IMR-90 (cell line): ENCODE results near the gene SLC26A6. TPM values are rescaled to one million over a fixed set of nuclear protein-coding genes. Genes with fewer than 3 reads are reported as not detected.

ENCODE experiments used
- ATAC-seq: fragments of 200-7000 bp; cut with Tn5 transposase; 2 replicates; pipeline ENCODE4 v1.9.1; 2020; ENCODE audit warnings: low read depth, mild to moderate bottlenecking, moderate library complexity
- BruUV-seq: library from RNA; stranded (reverse); fragments of 400-500 nt; replicated peaks from 2 replicates; lab custom pipeline; 2021; lab: Mats Ljungman, UMichigan
- CTCF ChIA-PET: fragments of 300-600 bp; formaldehyde crosslinking; extraction: SDS; loops from one replicate; lab custom pipeline; 2021; ENCODE audit warnings: antibody characterized with exemption; lab: Yijun Ruan, JAX
- POLR2A ChIA-PET: fragments of 300-600 bp; sonication (Branson Sonifier 250); formaldehyde crosslinking; loops from one replicate; lab custom pipeline; 2022; ENCODE audit warnings: antibody characterized with exemption; ENCODE audit not compliant: unreplicated experiment; lab: Charles Lee
- DNase-seq: peaks from one replicate; pipeline ENCODE4 v3.0.0; 2013
- H2AFZ ChIP-seq: replicated peaks from 2 replicates; pipeline ENCODE3; 2013; ENCODE audit warnings: low read length, mild to moderate bottlenecking; ENCODE audit not compliant: poor library complexity
- H2AK5ac ChIP-seq: 2 replicates; pipeline ENCODE4 v1.6.1; 2013; ENCODE audit warnings: low read depth, low read length, inconsistent platforms
- H2AK9ac ChIP-seq: replicated peaks from 2 replicates; pipeline ENCODE3; 2013; ENCODE audit warnings: mild to moderate bottlenecking, low read depth, low read length, moderate library complexity; ENCODE audit not compliant: poor library complexity
- H2BK120ac ChIP-seq: 2 replicates; pipeline ENCODE4 v1.6.1; 2013; ENCODE audit warnings: low read depth, low read length, inconsistent platforms
- H2BK15ac ChIP-seq: 3 replicates; pipeline ENCODE4 v1.6.1; 2013; ENCODE audit warnings: low read depth, low read length, inconsistent platforms
- H2BK20ac ChIP-seq: 2 replicates; pipeline ENCODE4 v1.6.1; 2013; ENCODE audit warnings: low read depth, mild to moderate bottlenecking, inconsistent platforms, low read length, moderate library complexity
- H2BK5ac ChIP-seq: 2 replicates; pipeline ENCODE4 v1.6.1; 2013; ENCODE audit warnings: mild to moderate bottlenecking, low read depth, low read length, inconsistent platforms; ENCODE audit not compliant: poor library complexity, severe bottlenecking
- H3K14ac ChIP-seq: replicated peaks from 2 replicates; pipeline ENCODE4 v1.6.1; 2013; ENCODE audit warnings: low read depth, low read length, inconsistent platforms
- H3K18ac ChIP-seq: 2 replicates; pipeline ENCODE4 v1.6.1; 2013; ENCODE audit warnings: low read depth, low read length, control low read depth
- H3K23ac ChIP-seq: 2 replicates; pipeline ENCODE4 v1.6.1; 2013; ENCODE audit warnings: low read depth, low read length, inconsistent platforms
- H3K27ac ChIP-seq: 2 replicates; pipeline ENCODE4 v1.5.1; 2013; ENCODE audit warnings: mild to moderate bottlenecking, control low read depth, low read length; ENCODE audit not compliant: insufficient read depth
- H3K27me3 ChIP-seq: 2 replicates; pipeline ENCODE4 v1.6.1; 2013; ENCODE audit warnings: low read length; ENCODE audit not compliant: control insufficient read depth, insufficient read depth
- H3K36me3 ChIP-seq: 2 replicates; pipeline ENCODE4 v1.6.1; 2013; ENCODE audit warnings: low read length, mixed read lengths; ENCODE audit not compliant: control insufficient read depth, insufficient read depth
- H3K4ac ChIP-seq: 2 replicates; pipeline ENCODE4 v1.6.1; 2013; ENCODE audit warnings: low read depth, low read length, inconsistent platforms
- H3K4me1 ChIP-seq: 2 replicates; pipeline ENCODE4 v1.6.1; 2013; ENCODE audit warnings: low read length, mixed read lengths; ENCODE audit not compliant: control insufficient read depth, insufficient read depth
- H3K4me2 ChIP-seq: 2 replicates; pipeline ENCODE4 v1.6.1; 2013; ENCODE audit warnings: low read depth, mild to moderate bottlenecking, control low read depth, low read length, moderate library complexity
- H3K4me3 ChIP-seq: 2 replicates; pipeline ENCODE4 v1.5.1; 2013; ENCODE audit warnings: low read depth, mild to moderate bottlenecking, control low read depth, low read length, moderate library complexity; ENCODE audit not compliant: insufficient read depth
- H3K56ac ChIP-seq: 2 replicates; pipeline ENCODE4 v1.6.1; 2013; ENCODE audit warnings: low read length, inconsistent platforms; ENCODE audit not compliant: insufficient read depth; ENCODE audit errors: extremely low read depth
- H3K79me1 ChIP-seq, 2 experiments: 2 replicates each; pipeline ENCODE4 v1.6.1; 2013; ENCODE audit warnings: low read length in 2 of 2, inconsistent platforms in 1 of 2, low read depth in 1 of 2
- H3K9ac ChIP-seq: 2 replicates; pipeline ENCODE4 v1.6.1; 2013; ENCODE audit warnings: low read depth, low read length, control low read depth
- H3K9me1 ChIP-seq: 2 replicates; pipeline ENCODE4 v1.6.1; 2013; ENCODE audit warnings: low read length, inconsistent platforms; ENCODE audit not compliant: insufficient read depth
- H3K9me3 ChIP-seq: 2 replicates; pipeline ENCODE4 v1.6.1; 2013; ENCODE audit warnings: low read length; ENCODE audit not compliant: control insufficient read depth, insufficient read depth
- H4K20me1 ChIP-seq: 2 replicates; pipeline ENCODE4 v1.6.1; 2013; ENCODE audit warnings: low read length, inconsistent platforms; ENCODE audit not compliant: insufficient read depth
- H4K5ac ChIP-seq: 2 replicates; pipeline ENCODE4 v1.6.1; 2013; ENCODE audit warnings: mild to moderate bottlenecking, low read depth, low read length, control low read depth
- H4K8ac ChIP-seq, 2 experiments: 2 replicates each; pipeline ENCODE4 v1.6.1; 2013; ENCODE audit warnings: low read depth in 2 of 2, low read length in 2 of 2, control low read depth in 1 of 2, inconsistent platforms in 1 of 2
- H4K91ac ChIP-seq: 2 replicates; pipeline ENCODE4 v1.6.1; 2013; ENCODE audit warnings: low read depth, low read length, inconsistent platforms; ENCODE audit not compliant: insufficient read depth
- BHLHE40 ChIP-seq: fragments of 150-350 bp; IDR thresholded peaks from 2 replicates; pipeline ENCODE4 v1.6.1; 2016; ENCODE audit warnings: mild to moderate bottlenecking, low read depth, low read length
- CEBPB ChIP-seq: IDR thresholded peaks from 2 replicates; pipeline ENCODE4 v1.6.1; 2012; ENCODE audit warnings: low read depth, low read length, improper control_type of control experiment
- CHD1 ChIP-seq: IDR thresholded peaks from 2 replicates; pipeline ENCODE4 v1.6.1; 2012; ENCODE audit warnings: low read depth, low read length, improper control_type of control experiment
- FOS ChIP-seq: fragments of 150-350 bp; IDR thresholded peaks from 2 replicates; pipeline ENCODE4 v1.6.1; 2016; ENCODE audit warnings: low read depth, low read length
- MAFK ChIP-seq: IDR thresholded peaks from 2 replicates; pipeline ENCODE4 v1.6.1; 2012; ENCODE audit warnings: low read depth, low read length, improper control_type of control experiment
- MAZ ChIP-seq: IDR thresholded peaks from 2 replicates; pipeline ENCODE4 v1.6.1; 2012; ENCODE audit warnings: low read depth, mild to moderate bottlenecking, low read length, improper control_type of control experiment, moderate library complexity, borderline replicate concordance
- MXI1 ChIP-seq: IDR thresholded peaks from 2 replicates; pipeline ENCODE4 v1.6.1; 2012; ENCODE audit warnings: low read depth, mild to moderate bottlenecking, low read length, moderate library complexity, borderline replicate concordance
- NFE2L2 ChIP-seq: fragments of 150-350 bp; IDR thresholded peaks from 2 replicates; pipeline ENCODE4 v1.6.1; 2016; ENCODE audit warnings: low read depth, mild to moderate bottlenecking, low read length
- RAD21 ChIP-seq: IDR thresholded peaks from 2 replicates; pipeline ENCODE4 v1.6.1; 2012; ENCODE audit warnings: low read length, improper control_type of control experiment
- RCOR1 ChIP-seq: IDR thresholded peaks from 2 replicates; pipeline ENCODE4 v1.6.1; 2012; ENCODE audit warnings: mild to moderate bottlenecking, low read length, improper control_type of control experiment; ENCODE audit not compliant: insufficient replicate concordance
- RFX5 ChIP-seq: IDR thresholded peaks from 2 replicates; pipeline ENCODE4 v1.8.0; 2012; ENCODE audit warnings: low read depth, mild to moderate bottlenecking, low read length, moderate library complexity
- SMC3 ChIP-seq: fragments of 150-350 bp; IDR thresholded peaks from 2 replicates; pipeline ENCODE4 v1.6.1; 2016; ENCODE audit warnings: low read depth, mild to moderate bottlenecking, antibody characterized with exemption, low read length, moderate library complexity
- WGBS, 2 experiments: methylation state at CpG; one replicate each; pipeline versions ENCODE4 v1.1.5 to v1.1.7; 2013; ENCODE audit warnings: missing lambda C conversion rate in 2 of 2; ENCODE audit not compliant: insufficient read length in 1 of 2; ENCODE audit errors: extremely low coverage in 2 of 2; 5-methylcytosine and 5-hydroxymethylcytosine counted together
- dilution Hi-C: fragments of 300-500 bp; cut with HindIII; formaldehyde crosslinking; loops from one replicate; pipeline ENCODE4 v1.14.3; 2018; ENCODE audit warnings: low sequenced_read_pairs; ENCODE audit not compliant: unreplicated experiment
- in situ Hi-C: fragments of 300-500 bp; cut with MboI; formaldehyde crosslinking; loops from 3 replicates; pipeline ENCODE4 v1.14.3; 2019; ENCODE audit warnings: low sequenced_read_pairs, inconsistent platforms, mixed read lengths
- intact Hi-C: fragments of 100-400 bp; cut with micrococcal nuclease; formaldehyde crosslinking; loops from 2 replicates; pipeline ENCODE4 v1.10.0; 2022
- polyA plus RNA-seq, 3 experiments: library from polyadenylated mRNA; depleted of rRNA; stranded (reverse); fragments of >200 nt; gene quantifications; 2 replicates each; pipeline ENCODE4 v1.2.3, GENCODE V29; 2012; ENCODE audit warnings: low replicate concordance in 1 of 3
- total RNA-seq: library from RNA; depleted of rRNA; stranded (reverse); fragments of >200 nt; gene quantifications from 2 replicates; pipeline ENCODE4 v1.2.3, GENCODE V29; 2012
- TF ChIP-seq, protein P1 (sequence below): fragments of 150-350 bp; IDR thresholded peaks from 2 replicates; pipeline ENCODE4 v1.6.1; 2016; ENCODE audit warnings: low read depth, mild to moderate bottlenecking, low read length, moderate library complexity, borderline replicate concordance
- TF ChIP-seq, protein P2 (sequence below): conservative IDR thresholded peaks from 2 replicates; pipeline ENCODE4 v1.5.1; 2012; ENCODE audit warnings: mild to moderate bottlenecking, low read depth, low read length, improper control_type of control experiment
- TF ChIP-seq, protein P3 (sequence below): fragments of 150-350 bp; IDR thresholded peaks from 2 replicates; pipeline ENCODE4 v1.6.1; 2017; ENCODE audit warnings: mild to moderate bottlenecking, antibody characterized with exemption, low read length, low read depth

SLC26A6 gene
- total and polyA plus RNA-seq, 2 of the 4 experiments (the other 2 are of a cell fraction): 11.8 to 34.3 TPM

DNA sequence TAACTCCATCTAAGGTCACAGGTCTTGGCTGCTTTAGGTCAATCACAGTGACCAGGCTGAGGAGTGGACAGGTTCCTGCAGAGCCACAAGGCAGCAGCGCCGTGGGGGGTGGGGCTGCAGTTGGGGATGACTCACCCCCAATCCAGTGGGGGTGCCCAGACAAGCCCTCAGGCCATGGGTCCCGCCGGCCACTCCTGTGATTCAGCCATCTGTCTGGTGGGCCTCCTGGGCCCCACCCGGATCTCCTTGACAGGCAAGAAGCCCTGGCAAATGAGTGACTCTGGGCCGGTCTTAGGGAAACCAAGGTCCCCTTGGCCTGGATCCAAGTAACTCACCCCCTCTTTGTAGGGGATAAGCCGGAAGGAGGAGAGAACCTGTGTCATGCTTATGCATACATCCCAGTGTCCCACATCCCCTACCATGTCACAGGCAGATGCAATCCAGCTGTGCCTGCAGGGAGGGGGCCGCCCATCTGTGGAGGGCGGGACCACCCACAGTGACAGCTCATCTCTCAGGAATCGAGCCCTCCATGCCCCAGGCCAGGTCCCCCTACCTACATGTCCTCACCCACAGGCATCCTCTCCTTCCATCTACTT is 39.6 kb downstream of the SLC26A6 start:
- peak overlapping the region; percentile 77 for H3K18ac ChIP-seq
- ATAC-seq (peak; percentile 46), DNase-seq (peak; percentile 86)
- H3K23ac ChIP-seq: peak overlapping the region; percentile 89
- H2AK5ac ChIP-seq: peak overlapping the region; percentile 100
- peak overlapping the region; percentile 64 for H3K4me2 ChIP-seq
- peaks cover 54% of the 10 kb centered on the region for H3K4me1 ChIP-seq
- peaks cover 43% of the 10 kb centered on the region for H3K36me3 ChIP-seq
- H3K9me1 ChIP-seq: peaks cover 68% of the 10 kb centered on the region
- WGBS, 2 experiments: 5% methylated on average over 4 of the region's 10 CpGs; no CpG with 5 or more reads in 1 of the 2 experiments
- H4K91ac ChIP-seq: peak overlapping the region; percentile 98
- peak overlapping the region; percentile 85 to 90 for H4K8ac ChIP-seq
- no peaks in the 10 kb centered on the region for H3K27me3 ChIP-seq
- peak overlapping the region; percentile 87 for H2AFZ ChIP-seq
- no TSS peak for BruUV-seq
- H2BK120ac ChIP-seq: peak overlapping the region; percentile 85
- in situ Hi-C loops: no loop called here
- no peak overlapping the region for H3K9ac ChIP-seq
- H2BK15ac ChIP-seq: peak overlapping the region; percentile 97
- peaks cover 17% of the 10 kb centered on the region for H4K20me1 ChIP-seq
- peak; percentile 60; the same call in 1 of the 2 replicates for TF ChIP-seq NFE2L2
- TF ChIP-seq MXI1: no peak
- TF ChIP-seq, protein P1, sequence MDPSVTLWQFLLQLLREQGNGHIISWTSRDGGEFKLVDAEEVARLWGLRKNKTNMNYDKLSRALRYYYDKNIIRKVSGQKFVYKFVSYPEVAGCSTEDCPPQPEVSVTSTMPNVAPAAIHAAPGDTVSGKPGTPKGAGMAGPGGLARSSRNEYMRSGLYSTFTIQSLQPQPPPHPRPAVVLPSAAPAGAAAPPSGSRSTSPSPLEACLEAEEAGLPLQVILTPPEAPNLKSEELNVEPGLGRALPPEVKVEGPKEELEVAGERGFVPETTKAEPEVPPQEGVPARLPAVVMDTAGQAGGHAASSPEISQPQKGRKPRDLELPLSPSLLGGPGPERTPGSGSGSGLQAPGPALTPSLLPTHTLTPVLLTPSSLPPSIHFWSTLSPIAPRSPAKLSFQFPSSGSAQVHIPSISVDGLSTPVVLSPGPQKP: no peak
- TF ChIP-seq, protein P2, sequence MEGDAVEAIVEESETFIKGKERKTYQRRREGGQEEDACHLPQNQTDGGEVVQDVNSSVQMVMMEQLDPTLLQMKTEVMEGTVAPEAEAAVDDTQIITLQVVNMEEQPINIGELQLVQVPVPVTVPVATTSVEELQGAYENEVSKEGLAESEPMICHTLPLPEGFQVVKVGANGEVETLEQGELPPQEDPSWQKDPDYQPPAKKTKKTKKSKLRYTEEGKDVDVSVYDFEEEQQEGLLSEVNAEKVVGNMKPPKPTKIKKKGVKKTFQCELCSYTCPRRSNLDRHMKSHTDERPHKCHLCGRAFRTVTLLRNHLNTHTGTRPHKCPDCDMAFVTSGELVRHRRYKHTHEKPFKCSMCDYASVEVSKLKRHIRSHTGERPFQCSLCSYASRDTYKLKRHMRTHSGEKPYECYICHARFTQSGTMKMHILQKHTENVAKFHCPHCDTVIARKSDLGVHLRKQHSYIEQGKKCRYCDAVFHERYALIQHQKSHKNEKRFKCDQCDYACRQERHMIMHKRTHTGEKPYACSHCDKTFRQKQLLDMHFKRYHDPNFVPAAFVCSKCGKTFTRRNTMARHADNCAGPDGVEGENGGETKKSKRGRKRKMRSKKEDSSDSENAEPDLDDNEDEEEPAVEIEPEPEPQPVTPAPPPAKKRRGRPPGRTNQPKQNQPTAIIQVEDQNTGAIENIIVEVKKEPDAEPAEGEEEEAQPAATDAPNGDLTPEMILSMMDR: no peak
- no peak; the same call in 1 of the 2 replicates for TF ChIP-seq MAZ
- TF ChIP-seq RFX5: no peak
- TF ChIP-seq CHD1: peak; percentile 80; the same call in 1 of the 2 replicates
- no peak for TF ChIP-seq CEBPB
- TF ChIP-seq, protein P3, sequence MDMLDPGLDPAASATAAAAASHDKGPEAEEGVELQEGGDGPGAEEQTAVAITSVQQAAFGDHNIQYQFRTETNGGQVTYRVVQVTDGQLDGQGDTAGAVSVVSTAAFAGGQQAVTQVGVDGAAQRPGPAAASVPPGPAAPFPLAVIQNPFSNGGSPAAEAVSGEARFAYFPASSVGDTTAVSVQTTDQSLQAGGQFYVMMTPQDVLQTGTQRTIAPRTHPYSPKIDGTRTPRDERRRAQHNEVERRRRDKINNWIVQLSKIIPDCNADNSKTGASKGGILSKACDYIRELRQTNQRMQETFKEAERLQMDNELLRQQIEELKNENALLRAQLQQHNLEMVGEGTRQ: no peak
- TF ChIP-seq SMC3: no peak; the same call in 1 of the 2 replicates
- TF ChIP-seq BHLHE40: peak; percentile 57; the same call in 1 of the 2 replicates
- TF ChIP-seq FOS: peak; percentile 98
- TF ChIP-seq RCOR1: no peak
- TF ChIP-seq RAD21: no peak
- no peak for TF ChIP-seq MAFK
- ChIA-PET CTCF (no interaction called here), POLR2A (no interaction called here)
- no peak overlapping the region for H3K4me3 ChIP-seq
- dilution Hi-C loops: no loop called here
- H3K79me1 ChIP-seq: peaks cover 30 to 82% of the 10 kb centered on the region in 2 experiments
- peak overlapping the region; percentile 97 for H2BK5ac ChIP-seq
- H2BK20ac ChIP-seq: peak overlapping the region; percentile 99
- intact Hi-C loops: no loop called here
- H3K27ac ChIP-seq: peak overlapping the region; percentile 94
- peak overlapping the region; percentile 98 for H2AK9ac ChIP-seq
- H3K14ac ChIP-seq: peak overlapping the region; percentile 87
- peak overlapping the region; percentile 99 for H3K4ac ChIP-seq
- H3K9me3 ChIP-seq: no peaks in the 10 kb centered on the region
- H4K5ac ChIP-seq: peak overlapping the region; percentile 72
- H3K56ac ChIP-seq: peak overlapping the region; percentile 71
